GM10847 (cell line): ENCODE measurements around the gene CALML5.

Experiments
- POLR2A ChIP-seq: IDR thresholded peaks from 2 replicates; pipeline ENCODE4 v1.6.1; 2011; ENCODE audit not compliant: insufficient read length; ENCODE audit errors: extremely low read depth

The CALML5 gene

GRCh38 chr10:5527332-5528200, 28.2 kb upstream of the CALML5 start:
- TF ChIP-seq POLR2A: no peak

DNA sequence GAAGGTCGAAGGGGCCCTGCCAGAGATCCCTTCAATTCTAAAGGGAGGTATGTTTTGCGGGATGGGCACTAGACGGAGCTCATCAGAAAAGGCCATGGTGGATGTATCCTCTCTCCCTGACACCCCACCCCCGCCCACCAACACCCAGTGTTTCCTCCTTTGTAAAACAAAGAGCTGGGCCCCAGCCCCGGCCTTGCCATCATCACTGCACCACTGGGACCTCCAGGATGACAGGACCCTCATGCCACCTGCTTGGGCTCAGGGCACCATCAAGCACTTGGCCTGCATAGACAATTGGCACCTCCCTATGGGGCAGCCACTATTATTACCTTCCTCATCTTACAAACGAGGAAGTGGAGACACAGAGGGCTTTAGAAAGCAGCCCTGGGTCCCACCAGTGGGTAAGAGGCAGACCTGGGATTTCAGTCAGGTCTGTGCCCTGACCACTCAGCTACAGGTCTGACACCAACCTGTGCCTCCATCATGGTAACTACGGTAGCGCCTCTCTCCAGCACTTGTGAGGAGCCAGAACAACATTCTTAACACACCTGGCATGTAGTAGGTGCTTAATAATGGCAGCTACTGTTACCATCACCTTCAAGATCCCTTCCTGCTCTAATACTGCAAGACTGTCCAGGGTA, 27.4 kb upstream of the CALML5 start:
- TF ChIP-seq POLR2A: no peak

GRCh38 chr10:5525561-5526341, 26.4 kb upstream of the CALML5 start:
- TF ChIP-seq POLR2A: no peak

GRCh38 chr10:5524641-5525560, 25.5 kb upstream of the CALML5 start, which contains the start of gene CALML3:
Gene CALML3, plus strand, starts transcription at chr10:5524961. Its CDS starts 125 bp downstream, at chr10:5525086.
- TF ChIP-seq POLR2A: no peak

DNA sequence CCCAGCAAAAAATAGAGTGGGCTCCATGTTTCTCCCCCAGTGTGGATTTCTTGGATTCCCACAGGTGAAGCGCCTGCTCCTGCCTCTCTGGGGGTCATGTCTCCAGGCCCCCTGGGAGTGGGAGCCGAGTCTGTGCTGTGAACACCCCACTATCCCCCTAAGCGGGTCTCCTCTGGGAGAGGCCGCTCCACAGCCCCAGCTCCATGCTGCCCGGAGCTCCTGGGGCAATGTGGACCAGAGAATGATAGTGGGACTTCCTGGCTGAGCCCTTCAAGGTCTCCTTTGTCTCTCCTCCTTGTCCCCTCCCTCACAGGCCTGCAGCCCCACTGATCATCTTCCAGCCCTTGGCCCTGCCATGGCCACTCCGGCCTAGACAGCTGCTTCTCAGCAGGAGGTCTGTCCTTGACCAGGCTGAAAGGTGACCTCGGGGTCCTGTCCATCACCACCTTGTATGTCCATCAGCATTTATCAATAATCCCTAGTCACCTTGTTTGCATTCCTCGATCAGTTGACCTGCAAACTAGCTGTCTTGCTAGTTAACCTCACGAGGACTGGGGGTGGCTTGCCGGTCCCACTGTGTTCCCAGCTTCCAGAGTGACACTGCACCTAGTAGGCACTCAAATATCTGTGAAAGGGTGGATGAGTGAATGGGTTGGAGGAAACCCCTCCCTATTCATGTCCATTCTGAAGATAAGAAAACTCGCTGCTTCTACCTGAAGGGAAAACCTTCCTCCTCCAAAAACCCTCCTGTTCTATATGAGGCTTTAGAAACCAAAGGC, 24.6 kb upstream of the CALML5 start:
- no peak for TF ChIP-seq POLR2A

GRCh38 chr10:5522913-5523560, 23.7 kb upstream of the CALML5 start:
- no peak for TF ChIP-seq POLR2A

DNA sequence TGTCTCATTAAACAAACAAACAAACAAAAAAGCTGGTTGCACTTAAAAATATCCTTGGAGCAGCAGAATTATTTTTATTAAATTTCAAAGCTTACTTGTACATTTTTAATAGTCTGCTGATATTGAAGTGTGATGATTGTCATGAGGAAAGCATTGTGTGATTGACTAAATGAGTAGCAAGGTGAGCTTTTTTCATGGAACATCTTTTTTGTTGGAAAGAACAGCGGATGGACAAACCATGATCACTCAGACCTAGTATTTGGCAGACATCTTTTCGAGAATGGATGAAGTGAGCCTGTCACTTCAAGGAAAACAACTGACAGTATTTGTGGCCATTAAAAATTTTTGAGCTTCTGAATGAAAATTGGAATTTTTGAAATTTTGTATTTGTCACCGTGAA, 19.7 kb upstream of the CALML5 start:
- TF ChIP-seq POLR2A: no peak

DNA sequence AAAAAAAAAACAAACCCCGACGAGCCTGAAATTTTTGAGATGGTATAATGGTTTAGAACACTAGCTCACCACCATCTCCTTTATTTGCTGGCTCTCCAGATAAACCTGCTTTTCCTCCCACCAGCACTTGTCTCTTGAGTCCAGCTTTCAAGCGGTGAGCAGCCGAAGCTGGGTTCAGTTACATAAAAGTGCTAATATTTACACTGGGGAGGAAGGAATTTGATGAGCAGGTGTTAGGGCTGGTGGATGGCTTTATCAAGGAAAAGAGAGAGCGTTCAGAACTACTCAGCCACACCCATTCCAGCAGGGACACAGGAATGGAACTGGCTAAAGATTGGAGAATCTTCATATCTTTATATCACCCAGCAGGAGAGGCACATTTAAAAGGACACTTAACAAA, 18.8 kb upstream of the CALML5 start:
- TF ChIP-seq POLR2A: no peak

DNA sequence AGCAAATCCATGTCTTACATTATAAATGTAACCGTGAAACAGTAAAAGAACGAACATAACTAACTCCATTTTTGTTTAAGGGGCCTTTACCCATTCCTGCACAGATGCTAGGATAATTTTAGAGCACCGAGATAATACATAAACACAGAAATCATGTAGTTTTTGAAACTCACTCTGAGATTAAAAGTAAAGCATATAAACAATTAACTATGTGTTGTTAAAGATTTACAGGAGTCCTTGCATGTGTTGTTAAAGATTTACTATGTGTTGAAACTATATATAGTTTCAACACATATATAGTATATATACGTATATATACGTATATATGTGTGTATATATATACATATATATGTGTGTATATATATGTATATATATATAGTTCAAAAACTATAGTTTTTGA, 18.2 kb upstream of the CALML5 start:
- TF ChIP-seq POLR2A: no peak

- TF ChIP-seq POLR2A: no peak
These were observed 16.8 kb upstream of the CALML5 start for GRCh38 chr10:5515948-5516761.

DNA sequence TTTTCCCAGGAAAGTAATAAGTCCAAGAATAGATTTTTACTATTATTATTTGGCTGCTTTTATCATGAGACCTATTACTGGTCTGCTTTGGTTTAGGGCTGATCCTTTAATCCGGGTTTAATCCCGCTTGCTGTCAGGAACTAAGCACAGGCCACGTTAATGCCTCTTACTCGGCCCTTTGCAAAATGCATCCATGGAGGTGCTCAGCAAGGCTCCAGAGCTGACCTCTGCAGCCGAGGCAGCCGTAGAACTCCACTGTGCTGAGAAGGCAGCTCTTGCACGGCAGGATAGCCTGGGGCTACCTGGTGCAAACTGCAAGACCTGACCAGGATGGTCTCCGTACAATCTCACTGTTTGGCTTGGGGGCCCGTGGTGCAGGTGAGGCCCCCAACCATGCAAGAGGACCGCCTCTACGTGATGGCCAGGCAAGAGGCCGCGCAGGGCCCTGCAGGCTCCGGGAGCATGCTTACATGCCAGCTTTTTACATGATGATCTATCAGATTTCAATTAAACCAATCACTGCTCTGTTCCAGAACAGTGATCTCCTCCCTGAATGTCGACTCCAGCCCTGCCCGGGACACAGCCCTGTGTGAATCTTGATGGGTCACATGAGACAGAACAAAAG, 15.0 kb upstream of the CALML5 start:
- TF ChIP-seq POLR2A: no peak
